Activated CD8-positive, alpha-beta T cell treated with anti-CD3 and anti-CD28 coated beads for 36 hours (primary cell): ENCODE data around the gene CDH15. TPM values are rescaled to one million over a fixed set of nuclear protein-coding genes. Genes with fewer than 3 reads are reported as not detected.
A peak's percentile ranks its signal among the peaks of the same experiment; 100 is the strongest.

ENCODE experiments used
- ATAC-seq: fragments of 200-7000 bp; cut with Tn5 transposase; one replicate; pipeline ENCODE4 v1.10.0; 2021; ENCODE audit warnings: mild to moderate bottlenecking, moderate library complexity
- CTCF ChIA-PET: fragments of 350-600 bp; sonication (Branson Sonifier 250); formaldehyde crosslinking; loops from one replicate; lab custom pipeline; 2021; ENCODE audit warnings: antibody characterized with exemption; lab: Charles Lee
- POLR2A ChIA-PET: fragments of 350-600 bp; sonication (Branson Sonifier 250); formaldehyde crosslinking; loops from one replicate; lab custom pipeline; 2021; ENCODE audit warnings: antibody characterized with exemption; lab: Charles Lee
- DNase-seq: peaks from one replicate; pipeline ENCODE4 v3.0.0-alpha.2; 2020
- H3K27ac Mint-ChIP-seq: one replicate; pipeline ENCODE4 v1.8.0; 2021; ENCODE audit warnings: mild to moderate bottlenecking, mixed read lengths
- H3K27me3 Mint-ChIP-seq: one replicate; pipeline ENCODE4 v1.8.0; 2021; ENCODE audit warnings: mixed read lengths
- H3K36me3 Mint-ChIP-seq: one replicate; pipeline ENCODE4 v1.8.0; 2021; ENCODE audit warnings: low read depth, mixed read lengths
- H3K4me1 Mint-ChIP-seq: one replicate; pipeline ENCODE4 v1.8.0; 2021; ENCODE audit warnings: low read depth, mixed read lengths
- H3K4me3 Mint-ChIP-seq: one replicate; pipeline ENCODE4 v1.8.0; 2021; ENCODE audit warnings: mild to moderate bottlenecking, moderate library complexity, mixed read lengths
- H3K9me3 Mint-ChIP-seq: one replicate; pipeline ENCODE4 v1.8.0; 2021; ENCODE audit warnings: mixed read lengths
- CTCF ChIP-seq: fragments of 200-600 bp; IDR thresholded peaks from one replicate; pipeline ENCODE4 v1.8.0; 2022; ENCODE audit warnings: antibody characterized with exemption, mild to moderate bottlenecking
- intact Hi-C: fragments of 100-400 bp; cut with micrococcal nuclease; formaldehyde crosslinking; loops from one replicate; pipeline ENCODE4 v1.10.0; 2022
- total RNA-seq, 2 experiments: library from RNA; stranded (reverse); gene quantifications; one replicate each; pipeline ENCODE4 v1.2.3, GENCODE V29; 2021

CDH15 gene
- total RNA-seq, 2 experiments from 2014 or later: not detected

GRCh38 chr16:89201439-89202377 lies 30.2 kb downstream of the CDH15 start:
- Mint-ChIP-seq H3K4me1 (peaks cover 13% of the 10 kb centered on the region), H3K27me3 (peaks cover 41% of the 10 kb centered on the region), H3K36me3 (no peaks in the 10 kb centered on the region), H3K27ac (no peak overlapping the region), H3K9me3 (no peaks in the 10 kb centered on the region), H3K4me3 (peak overlapping the region; percentile 47)
- DNase-seq (peak; percentile 85), ATAC-seq (peak; percentile 96)
- no peak for TF ChIP-seq CTCF
- intact Hi-C loops: no loop called here
- CTCF ChIA-PET: no interaction called here
- POLR2A ChIA-PET: no interaction called here

- intact Hi-C loops: no loop called here
- ATAC-seq: no peak
- CTCF ChIA-PET: interaction anchor here (0.8 kb wide), 1 partner anchor 345 kb away, joined by 3 read pairs; no protein-coding TSS in a partner anchor
- DNase-seq: no peak
- Mint-ChIP-seq H3K36me3 (no peaks in the 10 kb centered on the region), H3K27ac (no peak overlapping the region), H3K4me1 (peaks cover 13% of the 10 kb centered on the region), H3K9me3 (no peaks in the 10 kb centered on the region), H3K27me3 (peaks cover 44% of the 10 kb centered on the region), H3K4me3 (peak overlapping the region; percentile 47)
- POLR2A ChIA-PET: interaction anchor here (0.8 kb wide), 1 partner anchor 15 kb away, joined by 3 read pairs; the partner anchor contains the start of gene ZNF778
- TF ChIP-seq CTCF: no peak
Measured at GRCh38 chr16:89202422-89203215, 31.1 kb downstream of the CDH15 start.

- H3K4me1 Mint-ChIP-seq: no peaks in the 10 kb centered on the region
- no peaks in the 10 kb centered on the region for H3K9me3 Mint-ChIP-seq
Measured at GRCh38 chr16:89207993-89208392, 36.4 kb downstream of the CDH15 start.

GRCh38 chr16:89209522-89210044 lies 38.0 kb downstream of the CDH15 start:
- ChIA-PET CTCF (no interaction called here), POLR2A (no interaction called here)
- Mint-ChIP-seq H3K9me3 (no peaks in the 10 kb centered on the region), H3K27me3 (peaks cover 9% of the 10 kb centered on the region), H3K4me3 (no peak overlapping the region), H3K36me3 (no peaks in the 10 kb centered on the region), H3K4me1 (no peaks in the 10 kb centered on the region), H3K27ac (no peak overlapping the region)
- DNase-seq (no peak), ATAC-seq (no peak)
- intact Hi-C loops: loop anchor here (10.0 kb wide), 1 partner anchor 265 kb away; no protein-coding TSS in a partner anchor
- no peak for TF ChIP-seq CTCF

More at GRCh38 chr16:89207993-89208392, 36.4 kb downstream of the CDH15 start:
- no peak for ATAC-seq
- no peak for TF ChIP-seq CTCF
- Mint-ChIP-seq H3K4me3 (no peak overlapping the region), H3K27ac (no peak overlapping the region), H3K27me3 (peaks cover 22% of the 10 kb centered on the region), H3K36me3 (no peaks in the 10 kb centered on the region)
- CTCF ChIA-PET: interaction anchor here (1.0 kb wide), 1 partner anchor 8 kb away, joined by 4 read pairs; no protein-coding TSS in a partner anchor
- DNase-seq: no peak
- intact Hi-C loops: no loop called here
- POLR2A ChIA-PET: no interaction called here
